GM12878 (cell line): ENCODE results near the gene INHA.

Experiments used
- CTCF ChIP-seq, 3 experiments: IDR thresholded peaks in 2 of 3; conservative IDR thresholded peaks in 1 of 3; 2 replicates each; pipeline ENCODE4 v1.5.1; 2011; ENCODE audit warnings: low read depth in 3 of 3, low read length in 3 of 3, mild to moderate bottlenecking in 3 of 3, control low read depth in 2 of 3, moderate library complexity in 2 of 3, inconsistent platforms in 1 of 3, mixed read lengths in 1 of 3; ENCODE audit not compliant: control insufficient read depth in 2 of 3, insufficient read depth in 1 of 3; ENCODE audit errors: extremely low read depth in 1 of 3
- EZH2 ChIP-seq: IDR thresholded peaks from 2 replicates; pipeline ENCODE4 v1.6.1; 2012; ENCODE audit warnings: low read depth, mild to moderate bottlenecking, control low read depth, inconsistent platforms, low read length, borderline replicate concordance; ENCODE audit not compliant: control insufficient read depth
- POLR2A ChIP-seq: IDR thresholded peaks from 2 replicates; pipeline ENCODE4 v1.6.1; 2011; ENCODE audit warnings: low read depth, mild to moderate bottlenecking, low read length
- RAD51 ChIP-seq: fragments of 450-650 bp; IDR thresholded peaks from 2 replicates; pipeline ENCODE4 v1.6.1; 2016; ENCODE audit warnings: moderate library complexity, mild to moderate bottlenecking, inconsistent platforms
- TCF12 ChIP-seq: IDR thresholded peaks from 2 replicates; pipeline ENCODE4 v1.6.1; 2011; ENCODE audit warnings: low read depth, mild to moderate bottlenecking, low read length

- TF ChIP-seq RAD51 (no peak), CTCF (IDR thresholded peaks at IDR 0.05 in 2 of 3, conservative IDR thresholded peaks at IDR 0.05 in 1 of 3; ENCODE audit: control insufficient read depth in 2 of 3, extremely low read depth in 1 of 3, insufficient read depth in 1 of 3, low read depth in 3 of 3, low read length in 3 of 3) (no peak), EZH2 (no peak), TCF12 (no peak), POLR2A (no peak)
Measured at GRCh38 chr2:219569041-219569440, 3.1 kb upstream of the INHA start.
